ENCODE results near the gene CPA5.
A peak's percentile ranks its signal among the peaks of the same experiment; 100 is the strongest.

CPA5 gene

GRCh38 chr7:130358471-130358870 is 13.9 kb downstream of the CPA5 start:
- H3K4me3 ChIP-seq (replicated peaks in 1 of 2; ENCODE audit: low read depth in 2 of 2, low read length in 2 of 2) = no peak overlapping the region
- no peak for TF ChIP-seq CTCF (IDR thresholded peaks at IDR 0.05; ENCODE audit: low read depth, low read length)
- no peak for DNase-seq (ENCODE audit: low read depth in 2 of 2)

DNA sequence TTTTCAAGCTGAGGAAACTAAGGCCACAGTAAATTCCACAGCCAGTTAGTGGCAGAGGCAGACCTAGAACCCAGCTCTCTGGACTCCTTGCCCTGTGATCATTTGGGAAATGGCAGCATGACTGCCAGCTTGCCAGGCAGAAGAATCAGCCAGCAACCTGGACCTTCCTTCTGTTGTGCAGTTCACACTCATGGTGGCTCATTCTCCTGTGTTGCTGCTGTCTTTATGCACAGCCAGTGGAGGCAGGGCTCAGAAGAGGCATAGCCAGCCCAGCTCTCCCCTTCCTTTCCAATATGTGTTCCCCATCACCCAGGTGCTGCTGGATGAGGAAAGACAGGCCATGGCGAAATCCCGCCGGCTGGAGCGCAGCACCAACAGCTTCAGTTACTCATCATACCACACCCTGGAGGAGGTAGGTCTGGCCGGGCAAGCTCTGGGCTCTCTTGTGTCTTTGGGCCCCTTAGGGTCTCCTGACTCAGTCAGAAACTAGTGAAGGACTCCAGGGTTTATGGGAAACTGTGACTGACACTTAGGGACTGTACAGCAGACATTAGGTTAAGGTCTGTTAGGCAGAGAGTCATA is 14.8 kb downstream of the CPA5 start:
- DNase-seq (ENCODE audit: low read depth in 2 of 2) = no peak
- TF ChIP-seq CTCF (IDR thresholded peaks at IDR 0.05; ENCODE audit: low read depth, low read length) = no peak
- no peak overlapping the region for H3K4me3 ChIP-seq (replicated peaks in 1 of 2; ENCODE audit: low read depth in 2 of 2, low read length in 2 of 2)

- no peak overlapping the region for H3K4me3 ChIP-seq (replicated peaks in 1 of 2; ENCODE audit: low read depth in 2 of 2, low read length in 2 of 2)
- no peak for DNase-seq (ENCODE audit: low read depth in 2 of 2)
- no peak for TF ChIP-seq CTCF (IDR thresholded peaks at IDR 0.05; ENCODE audit: low read depth, low read length)
These were observed 15.9 kb downstream of the CPA5 start for GRCh38 chr7:130360518-130360917.

- no peak for TF ChIP-seq CTCF (IDR thresholded peaks at IDR 0.05; ENCODE audit: low read depth, low read length)
- no peak for DNase-seq (ENCODE audit: low read depth in 2 of 2)
- no peak overlapping the region for H3K4me3 ChIP-seq (replicated peaks in 1 of 2; ENCODE audit: low read depth in 2 of 2, low read length in 2 of 2)
These were observed 17.1 kb downstream of the CPA5 start for GRCh38 chr7:130361681-130362080.

- H3K4me3 ChIP-seq (replicated peaks in 1 of 2; ENCODE audit: low read depth in 2 of 2, low read length in 2 of 2) = no peak overlapping the region
- no peak for DNase-seq (ENCODE audit: low read depth in 2 of 2)
- no peak for TF ChIP-seq CTCF (IDR thresholded peaks at IDR 0.05; ENCODE audit: low read depth, low read length)
These were observed 17.7 kb downstream of the CPA5 start for GRCh38 chr7:130362251-130362816.

GRCh38 chr7:130363026-130363847 is 18.6 kb downstream of the CPA5 start:
- TF ChIP-seq CTCF (IDR thresholded peaks at IDR 0.05; ENCODE audit: low read depth, low read length) = no peak
- no peak overlapping the region for H3K4me3 ChIP-seq (replicated peaks in 1 of 2; ENCODE audit: low read depth in 2 of 2, low read length in 2 of 2)
- DNase-seq (ENCODE audit: low read depth in 2 of 2) = peak; percentile 89 to 98

Data from cardiac fibroblast (primary cell).